SK-MEL-5 (cell line): ENCODE results near the gene LDLRAD3. TPM values are rescaled to one million over a fixed set of nuclear protein-coding genes. Genes with fewer than 3 reads are reported as not detected.

Experiments used
- DNase-seq: peaks from one replicate; pipeline ENCODE4 v3.0.0-alpha.2; 2016; ENCODE audit warnings: low read depth, low spot score
- in situ Hi-C: cut with HindIII; loops from 2 replicates; pipeline ENCODE4 v1.10.0; 2016; ENCODE audit warnings: low sequenced_read_pairs, high pct_unique_total_duplicates, low pct_unique_long_range_greater_than_20kb
- total RNA-seq: library from RNA; depleted of rRNA; stranded (reverse); fragments of >200 nt; shearing (Covaris generic); gene quantifications from 2 replicates; pipeline ENCODE4 v1.2.3, GENCODE V29; 2014

Gene LDLRAD3
- total RNA-seq, 1 experiment from 2014 or later: 28.6 TPM

- DNase-seq: peak; percentile 80
- in situ Hi-C loops: no loop called here
These were observed 315.0 kb downstream of the LDLRAD3 start for GRCh38 chr11:36258730-36259360.

DNA sequence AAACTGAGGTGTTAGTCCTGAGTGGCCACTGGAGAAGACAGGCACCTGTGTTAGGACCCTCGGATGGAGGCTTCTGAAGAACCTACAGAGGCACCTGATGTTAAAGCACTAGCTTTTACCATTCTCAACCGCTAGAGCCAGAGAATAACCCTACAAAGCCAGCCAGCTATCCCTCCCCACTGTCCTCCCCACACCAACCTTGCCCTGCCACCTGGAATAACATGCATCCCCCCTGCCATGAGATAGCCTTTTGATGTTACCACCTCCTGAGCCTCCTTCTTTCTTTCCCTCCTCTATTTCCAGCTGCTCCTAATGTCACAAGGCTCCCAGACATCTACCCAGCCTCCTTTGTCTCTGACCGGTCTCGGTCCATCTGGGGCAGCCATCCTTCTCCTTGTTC is 317.2 kb downstream of the LDLRAD3 start:
- DNase-seq: no peak
- in situ Hi-C loops: no loop called here

- no peak for DNase-seq
- in situ Hi-C loops: no loop called here
These were observed 320.4 kb downstream of the LDLRAD3 start for GRCh38 chr11:36264011-36264972.

DNA sequence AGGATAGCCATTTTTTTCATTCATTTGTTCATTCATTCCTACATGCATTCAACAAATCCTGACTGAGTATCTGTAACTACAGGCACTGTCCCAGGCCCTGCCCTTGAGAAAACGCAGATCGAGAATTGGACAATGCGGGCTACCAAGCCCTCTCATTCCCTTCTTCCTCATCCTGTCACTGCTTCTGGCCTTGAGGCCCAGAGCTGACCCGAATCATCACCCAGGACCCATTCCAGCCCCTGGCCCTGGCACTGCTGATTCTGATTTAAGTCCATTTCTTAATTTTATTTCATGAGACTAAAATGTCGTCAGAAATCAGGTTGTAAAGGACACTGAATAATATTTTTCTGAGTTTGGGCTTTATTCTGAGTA is 321.1 kb downstream of the LDLRAD3 start:
- DNase-seq: no peak
- in situ Hi-C loops: no loop called here

- in situ Hi-C loops: no loop called here
- peak; percentile 62 for DNase-seq
These were observed 322.1 kb downstream of the LDLRAD3 start for GRCh38 chr11:36265793-36266628.

GRCh38 chr11:36266767-36267166 is 322.9 kb downstream of the LDLRAD3 start:
- in situ Hi-C loops: no loop called here
- no peak for DNase-seq

- in situ Hi-C loops: no loop called here
These were observed 324.6 kb downstream of the LDLRAD3 start for GRCh38 chr11:36268337-36268985.

DNA sequence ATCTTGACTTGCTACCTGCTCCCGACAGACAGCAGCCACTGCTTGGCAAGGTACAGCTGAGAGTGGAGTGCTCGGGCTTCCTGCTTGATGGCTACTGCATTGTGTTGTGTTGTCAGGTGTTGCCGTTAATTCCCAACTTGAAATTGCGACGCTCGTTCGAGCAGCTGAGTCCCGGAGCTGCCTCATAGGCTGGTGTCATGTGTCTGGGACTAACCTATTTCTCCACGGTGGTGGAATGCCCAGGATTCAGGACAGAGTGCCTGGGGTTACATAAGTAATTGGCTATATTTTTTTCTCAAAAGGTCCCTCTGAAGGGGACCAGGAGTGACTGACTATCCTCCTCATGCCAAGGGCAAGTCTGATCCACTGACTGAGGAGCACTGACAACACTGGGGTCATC is 326.8 kb downstream of the LDLRAD3 start:
- in situ Hi-C loops: no loop called here
- DNase-seq: no peak

More at GRCh38 chr11:36268337-36268985, 324.6 kb downstream of the LDLRAD3 start:
- no peak for DNase-seq

DNA sequence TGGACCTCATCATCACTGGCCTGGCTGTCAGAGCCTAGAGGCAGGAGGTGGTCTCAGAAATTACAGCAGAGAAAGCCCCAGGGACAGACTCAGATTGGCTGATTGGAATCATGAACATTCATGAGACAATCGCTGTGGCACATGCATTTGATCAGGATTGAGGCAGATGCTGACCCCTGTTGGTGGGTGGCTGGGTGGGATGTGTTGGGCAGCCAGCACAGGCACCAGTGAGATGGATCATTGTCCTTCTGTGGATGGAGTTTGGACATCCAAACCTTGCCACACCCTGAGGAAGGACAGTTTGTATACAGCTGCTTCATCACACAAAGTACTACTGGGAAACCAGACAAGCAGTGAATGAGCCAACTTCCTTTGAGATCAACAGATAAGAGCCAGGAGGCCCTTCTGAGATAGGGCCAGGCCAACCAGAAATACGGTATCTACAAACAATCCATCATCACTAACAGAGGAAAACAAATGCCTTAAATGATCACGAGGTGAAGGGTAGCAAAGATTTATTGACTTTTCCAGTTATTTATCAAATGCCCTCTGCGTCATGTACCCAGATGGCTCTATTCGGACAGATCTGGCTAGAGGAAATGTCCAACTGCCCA is 328.0 kb downstream of the LDLRAD3 start:
- no peak for DNase-seq
- in situ Hi-C loops: no loop called here

DNA sequence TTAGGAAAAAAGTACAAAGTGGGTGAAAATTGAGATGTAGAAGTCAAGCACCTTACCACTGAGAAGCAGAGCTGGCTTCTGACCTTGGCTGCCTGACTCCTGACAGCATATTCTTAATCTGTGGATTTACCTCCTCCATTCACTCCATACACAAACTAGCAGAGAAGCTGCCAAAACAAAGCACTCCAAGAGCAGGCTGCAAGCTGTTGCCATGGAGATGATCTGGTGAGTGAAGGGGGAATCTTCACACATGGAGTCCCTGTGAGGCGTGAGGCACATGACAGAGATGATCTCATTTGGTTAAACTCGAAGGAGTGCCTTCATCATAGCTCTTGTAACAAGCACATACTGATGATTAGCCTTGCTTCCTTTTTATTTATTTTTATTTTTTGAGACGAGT is 329.2 kb downstream of the LDLRAD3 start:
- in situ Hi-C loops: no loop called here
- no peak for DNase-seq

- in situ Hi-C loops: no loop called here
- no peak for DNase-seq
These were observed 330.6 kb downstream of the LDLRAD3 start for GRCh38 chr11:36274414-36274813.

DNA sequence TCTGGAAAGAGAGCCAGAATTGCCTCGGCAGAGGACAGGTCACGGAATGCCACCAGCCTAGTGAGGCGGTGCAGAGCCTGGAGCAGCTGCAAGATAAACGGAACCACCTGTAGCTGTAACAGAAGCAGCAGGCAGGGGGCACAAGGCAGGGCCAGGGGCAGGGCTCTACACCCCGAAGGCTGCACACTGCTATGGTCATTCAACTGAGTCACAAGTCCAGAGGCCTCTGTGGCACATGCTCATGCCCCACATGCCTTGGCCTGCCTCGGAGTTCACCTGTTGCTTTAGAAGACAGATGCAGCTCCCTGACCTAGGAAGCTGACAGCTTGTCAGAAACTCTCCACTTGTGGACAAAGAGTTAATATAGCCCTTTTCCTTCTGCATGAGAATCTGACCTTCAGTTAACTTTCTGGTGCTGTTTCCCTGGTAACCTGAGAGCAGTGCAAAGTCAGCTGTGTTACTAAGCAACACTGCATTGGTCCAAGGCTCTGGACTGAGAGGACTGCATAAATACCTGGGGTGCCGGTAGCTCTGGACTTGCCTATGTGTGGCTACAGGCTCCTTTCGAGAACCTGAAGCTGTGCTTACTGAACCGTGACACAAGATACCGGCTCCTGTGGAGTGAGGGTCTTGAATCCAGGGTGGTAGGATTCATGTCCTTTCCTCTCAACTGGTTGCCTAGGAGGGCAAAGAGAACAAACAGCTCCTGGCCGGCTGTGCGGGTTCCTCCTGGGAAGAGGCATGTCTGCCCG is 334.8 kb downstream of the LDLRAD3 start:
- in situ Hi-C loops: no loop called here
- no peak for DNase-seq

GRCh38 chr11:36280531-36280930 is 336.7 kb downstream of the LDLRAD3 start:
- no peak for DNase-seq
- in situ Hi-C loops: no loop called here
